NT2/D1 (cell line): ENCODE data around the gene ZBTB32.
"Not testable (repeated sequence)": the region's sequence is repeated elsewhere in the genome, so short reads cannot be mapped to it uniquely, and the experiment has no call there.

Experiments used
- DNase-seq: peaks from one replicate; pipeline ENCODE4 v3.0.0-alpha.2; 2011; ENCODE audit warnings: low read depth, low spot score
- H3K27me3 ChIP-seq: 2 replicates; pipeline ENCODE4 v1.6.0; 2011; ENCODE audit warnings: mild to moderate bottlenecking; ENCODE audit not compliant: insufficient read length, insufficient read depth
- H3K36me3 ChIP-seq: 2 replicates; pipeline ENCODE4 v1.6.1; 2011; ENCODE audit warnings: mild to moderate bottlenecking, low read length, mixed read lengths; ENCODE audit not compliant: insufficient read depth, insufficient read length
- H3K4me1 ChIP-seq: 2 replicates; pipeline ENCODE4 v1.5.1; 2011; ENCODE audit not compliant: insufficient read depth, insufficient read length
- H3K4me3 ChIP-seq: 2 replicates; pipeline ENCODE4 v1.5.1; 2011; ENCODE audit warnings: low read depth; ENCODE audit not compliant: insufficient read length
- H3K9ac ChIP-seq: 2 replicates; pipeline ENCODE4 v1.6.0; 2011; ENCODE audit warnings: low read depth; ENCODE audit not compliant: insufficient read length
- H3K9me3 ChIP-seq: 2 replicates; pipeline ENCODE4 v1.5.1; 2011; ENCODE audit warnings: mild to moderate bottlenecking, low read length; ENCODE audit not compliant: insufficient read depth
- SUZ12 ChIP-seq: IDR thresholded peaks from 2 replicates; pipeline ENCODE4 v1.6.1; 2011; ENCODE audit not compliant: insufficient read length, insufficient read depth; ENCODE audit errors: extremely low read depth
- YY1 ChIP-seq: IDR thresholded peaks from 2 replicates; pipeline ENCODE4 v1.6.1; 2011; ENCODE audit not compliant: insufficient read length, insufficient read depth
- ZNF274 ChIP-seq: IDR thresholded peaks from 2 replicates; pipeline ENCODE4 v1.6.1; 2011; ENCODE audit warnings: mild to moderate bottlenecking, low read depth, low read length

The ZBTB32 gene

GRCh38 chr19:35675589-35676140 lies 28.7 kb upstream of the ZBTB32 start:
- TF ChIP-seq YY1 (no peak), SUZ12 (no peak), ZNF274 (no peak)
- Histone ChIP-seq H3K4me3 (no peak overlapping the region), H3K9me3 (no peaks in the 10 kb centered on the region), H3K27me3 (no peaks in the 10 kb centered on the region), H3K36me3 (no peaks in the 10 kb centered on the region), H3K9ac (no peak overlapping the region), H3K4me1 (no peaks in the 10 kb centered on the region)
- no peak for DNase-seq

- no peak for DNase-seq
- TF ChIP-seq ZNF274 (no peak), SUZ12 (no peak), YY1 (no peak)
- Histone ChIP-seq H3K36me3 (no peaks in the 10 kb centered on the region), H3K4me1 (no peaks in the 10 kb centered on the region), H3K9me3 (no peaks in the 10 kb centered on the region), H3K4me3 (no peak overlapping the region), H3K27me3 (no peaks in the 10 kb centered on the region), H3K9ac (no peak overlapping the region)
Measured at GRCh38 chr19:35689836-35690235, 14.5 kb upstream of the ZBTB32 start.

GRCh38 chr19:35691106-35691505 lies 13.3 kb upstream of the ZBTB32 start:
- H3K9ac ChIP-seq, H3K36me3 ChIP-seq, H3K9me3 ChIP-seq, H3K27me3 ChIP-seq, H3K4me1 ChIP-seq, DNase-seq, H3K4me3 ChIP-seq: not testable (repeated sequence)

GRCh38 chr19:35692010-35692409 lies 12.3 kb upstream of the ZBTB32 start:
- H3K9ac ChIP-seq, result no peak overlapping the region
- H3K4me1 ChIP-seq, result no peaks in the 10 kb centered on the region
- TF ChIP-seq SUZ12 (no peak), YY1 (no peak), ZNF274 (no peak)

GRCh38 chr19:35693422-35693821 lies 10.9 kb upstream of the ZBTB32 start:
- H3K36me3 ChIP-seq, result no peaks in the 10 kb centered on the region
- H3K9ac ChIP-seq, result no peak overlapping the region

More at GRCh38 chr19:35692010-35692409, 12.3 kb upstream of the ZBTB32 start:
- Histone ChIP-seq H3K36me3 (no peaks in the 10 kb centered on the region), H3K4me3 (no peak overlapping the region), H3K9me3 (no peaks in the 10 kb centered on the region), H3K27me3 (no peaks in the 10 kb centered on the region)
- DNase-seq, result no peak

GRCh38 chr19:35693835-35694599 lies 10.3 kb upstream of the ZBTB32 start:
- TF ChIP-seq ZNF274 (no peak), YY1 (no peak), SUZ12 (no peak)
- Histone ChIP-seq H3K27me3 (no peaks in the 10 kb centered on the region), H3K4me1 (no peaks in the 10 kb centered on the region), H3K4me3 (no peak overlapping the region), H3K9me3 (no peaks in the 10 kb centered on the region), H3K9ac (no peak overlapping the region), H3K36me3 (no peaks in the 10 kb centered on the region)
- DNase-seq, result peak; percentile 65

More at GRCh38 chr19:35693422-35693821, 10.9 kb upstream of the ZBTB32 start:
- H3K4me1 ChIP-seq, result no peaks in the 10 kb centered on the region
- DNase-seq, result no peak
- H3K4me3 ChIP-seq, result no peak overlapping the region
- no peaks in the 10 kb centered on the region for H3K27me3 ChIP-seq
- TF ChIP-seq ZNF274, result no peak
- no peak for TF ChIP-seq SUZ12
- TF ChIP-seq YY1, result no peak
- H3K9me3 ChIP-seq, result no peaks in the 10 kb centered on the region

- H3K36me3 ChIP-seq, result no peaks in the 10 kb centered on the region
- TF ChIP-seq ZNF274 (no peak), YY1 (no peak), SUZ12 (no peak)
- no peak for DNase-seq
- no peak overlapping the region for H3K9ac ChIP-seq
- H3K4me1 ChIP-seq, result no peaks in the 10 kb centered on the region
- no peak overlapping the region for H3K4me3 ChIP-seq
- H3K9me3 ChIP-seq, result no peaks in the 10 kb centered on the region
- no peaks in the 10 kb centered on the region for H3K27me3 ChIP-seq
Measured at GRCh38 chr19:35695895-35696422, 8.4 kb upstream of the ZBTB32 start.
